Ramos (cell line): ENCODE measurements around the gene RBM3.
"Not testable (repeated sequence)": the region's sequence is repeated elsewhere in the genome, so short reads cannot be mapped to it uniquely, and the experiment has no call there.

Experiments used
- in situ Hi-C: fragments of 300-500 bp; cut with MboI; formaldehyde crosslinking; loops from one replicate; pipeline ENCODE4 v1.14.3; 2022; ENCODE audit warnings: low sequenced_read_pairs; ENCODE audit not compliant: unreplicated experiment

Gene RBM3

GRCh38 chrX:48574270-48575266 lies at the start of gene RBM3:
RBM3 (plus strand) TSS chrX:48574484; CDS start chrX:48575181, 697 bp downstream.
- in situ Hi-C loops, result no loop called here

DNA sequence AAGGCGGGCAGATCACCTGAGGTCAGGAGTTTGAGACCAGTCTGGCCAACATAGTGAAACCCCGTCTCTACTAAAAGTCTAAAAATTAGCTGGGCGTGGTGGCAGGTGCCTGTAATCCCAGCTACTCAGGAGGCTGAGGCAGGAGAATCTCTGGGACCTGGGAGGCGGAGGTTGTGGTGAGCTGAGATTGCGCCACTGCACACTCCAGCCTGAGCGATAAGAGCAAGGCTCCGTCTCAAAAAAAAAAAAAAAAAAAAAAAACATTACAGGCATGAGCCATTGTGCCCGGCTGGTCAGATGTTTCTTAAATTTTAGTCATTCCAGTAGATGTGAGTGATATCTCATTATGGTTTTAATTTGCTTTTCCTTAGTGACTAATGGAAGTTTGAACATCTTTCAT lies 48.4 kb upstream of the RBM3 start:
- in situ Hi-C loops, result not testable (repeated sequence)

DNA sequence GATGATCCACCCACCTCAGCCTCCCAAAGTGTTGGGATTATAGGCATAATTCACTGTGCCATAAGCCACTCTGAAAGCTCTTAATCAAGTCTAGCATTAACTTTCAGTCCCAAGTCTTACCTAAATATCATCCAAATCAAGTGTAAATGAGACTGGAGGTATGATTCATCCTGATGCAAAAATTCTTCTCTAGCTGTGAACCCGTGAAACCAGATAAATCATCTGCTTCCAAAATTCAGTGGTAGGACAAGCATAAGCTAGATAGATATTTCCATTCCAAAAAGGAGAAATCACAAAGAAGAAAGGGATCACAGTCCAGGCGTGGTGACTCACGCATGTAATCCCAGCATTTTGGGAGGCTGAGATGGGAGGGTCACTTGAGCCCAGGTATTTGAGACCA lies 43.5 kb upstream of the RBM3 start:
- in situ Hi-C loops, result no loop called here

DNA sequence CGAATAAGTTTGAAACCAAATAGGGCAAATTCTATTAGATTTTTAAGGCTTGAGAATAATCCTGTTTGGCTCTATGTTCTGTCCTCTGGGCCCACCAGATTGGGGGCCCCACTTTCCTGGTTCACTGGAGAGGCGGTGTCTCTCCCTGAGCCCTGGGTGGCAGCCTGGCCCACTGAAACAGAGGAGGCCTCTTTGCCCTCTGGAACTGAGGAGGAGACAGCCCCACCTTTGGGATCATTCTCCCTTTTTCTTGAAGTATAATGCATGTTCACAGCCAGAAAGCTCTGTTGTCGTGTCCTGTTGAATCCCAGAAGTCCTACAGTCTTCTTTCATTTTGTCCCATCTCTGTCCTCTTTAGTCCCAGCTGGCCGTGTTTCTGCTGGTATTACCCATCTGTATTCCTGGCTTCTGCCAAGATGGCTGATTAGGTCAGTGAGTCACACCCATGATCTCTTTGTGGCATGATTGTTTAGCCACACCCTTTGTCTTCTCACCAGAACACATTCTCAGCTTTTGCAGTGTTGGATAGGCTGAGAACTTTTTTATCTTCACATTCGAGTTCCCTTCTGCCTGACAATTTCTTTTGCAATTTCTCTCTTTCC lies 42.8 kb upstream of the RBM3 start:
- in situ Hi-C loops, result no loop called here

DNA sequence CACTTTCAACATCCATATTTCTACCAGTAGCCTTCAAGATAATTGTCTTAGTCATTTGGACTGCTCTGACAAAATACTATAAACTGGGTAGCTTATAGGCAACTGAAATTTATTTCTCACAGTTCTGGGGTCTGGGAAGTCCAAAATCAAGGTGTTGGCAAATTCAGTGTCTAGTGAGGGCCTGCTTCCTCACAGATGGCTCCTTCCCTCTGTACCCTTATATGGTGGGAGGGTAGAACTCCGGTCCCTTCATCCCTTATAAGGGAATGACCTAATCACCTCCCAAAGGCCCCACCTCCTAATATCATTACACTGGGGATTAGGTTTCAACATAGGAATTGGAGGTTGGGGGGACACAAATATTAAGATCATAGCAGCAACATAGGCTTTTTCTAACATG lies 42.1 kb upstream of the RBM3 start:
- in situ Hi-C loops, result no loop called here

GRCh38 chrX:48533165-48533564 lies 41.1 kb upstream of the RBM3 start:
- in situ Hi-C loops, result no loop called here

- in situ Hi-C loops, result no loop called here
Observed at GRCh38 chrX:48538641-48539344, 35.5 kb upstream of the RBM3 start.

GRCh38 chrX:48539345-48540027 lies 34.8 kb upstream of the RBM3 start, which contains the start of gene TBC1D25:
TBC1D25 (plus strand) TSS chrX:48539714; CDS start chrX:48539798, 84 bp downstream.
- in situ Hi-C loops, result no loop called here

DNA sequence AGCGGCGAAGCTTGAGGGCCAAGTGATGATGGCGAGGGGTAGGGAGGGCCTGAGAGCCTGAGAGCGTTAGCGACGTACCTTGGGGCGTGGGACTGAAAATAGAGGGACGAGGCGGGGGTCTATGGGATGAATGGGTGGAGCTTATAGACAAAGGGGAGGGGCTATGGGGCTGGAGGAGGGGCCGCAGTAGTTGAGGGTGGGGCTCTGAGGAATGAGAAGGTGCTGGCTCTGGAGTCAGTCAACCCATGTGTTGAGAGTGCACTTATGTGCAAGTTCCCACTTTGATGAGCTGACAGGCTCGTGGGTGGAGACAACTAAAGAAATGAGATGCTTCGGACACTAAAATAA lies 34.3 kb upstream of the RBM3 start:
- in situ Hi-C loops, result no loop called here

DNA sequence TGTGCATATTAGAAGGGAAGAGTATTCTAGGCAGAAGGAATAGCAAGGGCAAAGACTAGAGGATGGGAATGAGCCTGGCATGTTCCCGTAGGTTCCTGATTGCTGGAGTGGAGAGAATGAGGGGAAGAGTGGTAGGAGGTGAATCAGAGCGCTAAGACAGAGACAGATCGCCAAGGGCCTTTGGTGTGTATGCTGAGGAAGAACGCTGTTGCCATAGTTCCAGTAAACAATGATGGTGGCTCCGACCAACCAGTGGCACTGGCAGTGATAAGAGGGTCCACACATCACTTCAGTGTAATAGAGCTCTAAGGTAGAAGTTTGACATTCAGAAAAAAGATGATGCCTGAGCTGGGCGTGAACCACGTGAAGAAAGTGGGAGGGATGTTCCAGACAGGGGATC lies 33.8 kb upstream of the RBM3 start:
- in situ Hi-C loops, result no loop called here

GRCh38 chrX:48541140-48541814 lies 33.0 kb upstream of the RBM3 start:
- in situ Hi-C loops, result no loop called here

DNA sequence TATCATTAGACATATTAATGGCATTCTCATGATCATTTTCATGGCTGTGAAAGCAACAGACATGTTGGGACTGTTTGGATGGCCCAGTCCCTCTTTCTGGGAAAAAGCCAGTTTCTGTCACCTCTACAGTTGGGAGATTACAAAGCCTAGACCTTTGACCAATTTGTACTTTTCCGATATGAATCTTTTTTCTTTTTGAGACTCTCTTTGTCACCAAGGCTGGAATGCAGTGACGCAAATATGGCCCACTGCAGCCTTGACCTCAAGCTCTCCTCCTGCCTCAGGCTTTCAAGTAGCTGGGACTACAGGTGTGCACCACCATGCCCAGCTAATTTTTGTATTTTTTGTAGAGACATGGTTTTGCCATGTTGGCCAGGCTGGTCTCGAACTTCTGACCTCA lies 25.4 kb upstream of the RBM3 start:
- in situ Hi-C loops, result no loop called here

DNA sequence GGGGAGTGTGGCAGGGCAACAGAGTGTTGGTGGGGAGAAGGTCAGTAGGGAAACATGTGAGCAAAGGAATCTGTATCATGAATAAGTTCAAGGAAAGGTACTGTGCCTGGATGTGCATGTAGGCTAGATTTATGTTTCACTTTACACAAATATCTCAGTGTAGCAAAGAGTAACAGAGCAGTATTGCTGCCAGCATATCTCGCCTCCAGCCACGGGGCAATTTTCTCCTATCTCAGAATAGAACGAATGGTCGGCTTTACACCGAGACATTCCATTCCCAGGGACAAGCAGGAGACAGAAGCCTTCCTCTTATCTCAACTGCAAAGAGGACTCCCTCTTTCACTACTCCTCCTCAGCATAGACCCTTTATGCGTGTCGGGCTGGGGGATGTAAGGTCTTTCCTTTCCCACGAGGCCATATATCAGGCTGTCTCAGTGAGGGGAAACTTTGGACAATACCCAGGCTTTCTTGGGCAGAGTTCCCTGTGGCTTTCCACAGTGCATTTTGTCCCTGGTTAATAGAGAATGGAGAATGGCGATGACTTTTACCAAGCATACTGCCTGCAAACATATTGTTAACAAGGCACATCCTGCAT lies 18.5 kb upstream of the RBM3 start:
- in situ Hi-C loops, result not testable (repeated sequence)

DNA sequence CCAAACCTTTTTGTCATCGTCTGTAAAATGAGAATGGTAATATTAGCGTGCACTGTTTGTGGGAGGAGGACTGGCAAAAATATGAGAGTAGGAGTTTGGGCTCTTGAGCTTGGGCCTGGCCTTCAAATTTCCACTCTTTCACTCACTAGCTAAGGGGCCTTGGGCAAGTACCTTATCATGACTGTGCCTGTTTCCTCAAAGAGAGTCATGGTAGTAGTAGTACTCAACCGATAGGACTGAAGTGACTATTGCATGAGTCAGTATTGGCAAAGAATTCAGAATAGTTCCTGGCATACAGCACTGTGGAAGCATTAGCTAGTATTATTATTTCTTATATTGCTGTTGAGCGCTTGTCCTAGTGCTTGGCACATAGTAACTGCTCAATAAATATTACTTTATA lies 16.0 kb upstream of the RBM3 start:
- in situ Hi-C loops, result no loop called here

DNA sequence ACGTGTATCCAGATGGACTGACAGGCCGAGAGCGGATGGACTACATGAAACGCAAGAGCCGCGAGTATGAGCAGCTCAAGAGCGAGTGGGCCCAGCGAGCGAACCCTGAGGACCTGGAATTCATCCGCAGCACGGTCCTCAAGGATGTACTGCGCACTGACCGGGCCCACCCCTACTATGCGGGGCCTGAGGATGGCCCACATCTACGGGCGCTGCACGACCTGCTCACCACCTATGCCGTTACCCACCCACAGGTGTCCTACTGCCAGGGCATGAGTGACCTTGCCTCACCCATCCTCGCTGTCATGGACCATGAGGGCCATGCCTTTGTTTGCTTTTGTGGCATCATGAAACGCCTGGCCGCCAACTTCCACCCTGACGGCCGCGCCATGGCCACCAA lies 14.6 kb upstream of the RBM3 start:
- in situ Hi-C loops, result no loop called here

- in situ Hi-C loops, result no loop called here
Observed at GRCh38 chrX:48560056-48560455, 14.2 kb upstream of the RBM3 start.

DNA sequence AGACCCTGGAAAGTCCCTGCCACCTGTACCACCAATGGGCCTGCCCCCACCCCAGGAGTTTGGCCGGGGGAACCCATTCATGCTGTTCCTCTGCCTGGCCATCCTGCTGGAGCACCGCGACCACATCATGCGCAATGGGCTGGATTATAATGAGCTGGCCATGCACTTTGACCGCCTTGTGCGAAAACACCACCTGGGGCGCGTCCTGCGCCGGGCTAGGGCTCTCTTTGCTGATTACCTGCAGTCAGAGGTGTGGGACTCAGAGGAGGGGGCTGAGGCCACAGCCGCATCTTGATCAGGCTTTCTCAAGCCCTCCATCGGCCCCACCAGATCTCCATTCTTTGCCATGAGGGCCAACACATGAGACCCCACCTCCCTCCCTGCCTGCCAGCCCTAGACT lies 13.6 kb upstream of the RBM3 start:
- in situ Hi-C loops, result no loop called here

GRCh38 chrX:48569958-48570357 lies 4.3 kb upstream of the RBM3 start:
- in situ Hi-C loops, result no loop called here

GRCh38 chrX:48573690-48574269 lies 504 bp upstream of the RBM3 start:
- in situ Hi-C loops, result no loop called here
